AG04450 (cell line): ENCODE measurements around the gene CCDC73. TPM values are rescaled to one million over a fixed set of nuclear protein-coding genes. Genes with fewer than 3 reads are reported as not detected.
"Not testable (repeated sequence)": the region's sequence is repeated elsewhere in the genome, so short reads cannot be mapped to it uniquely, and the experiment has no call there.

Source experiments
- CTCF ChIA-PET: fragments of 300-600, 350-600 bp; formaldehyde crosslinking; extraction: SDS; loops from one replicate; lab custom pipeline; 2022; ENCODE audit warnings: antibody characterized with exemption, inconsistent platforms; lab: Charles Lee
- POLR2A ChIA-PET: fragments of 350-600 bp; formaldehyde crosslinking; extraction: SDS; loops from one replicate; lab custom pipeline; 2021; ENCODE audit warnings: antibody characterized with exemption, inconsistent platforms; lab: Yijun Ruan, JAX
- DNase-seq: peaks from one replicate; pipeline ENCODE4 v3.0.0-alpha.2; 2011; ENCODE audit warnings: low read depth, low spot score
- H3K27ac ChIP-seq: one replicate; pipeline ENCODE4 v1.5.1; 2012; ENCODE audit warnings: low read depth, low read length, control low read depth
- H3K27me3 ChIP-seq: one replicate; pipeline ENCODE4 v1.6.0; 2012; ENCODE audit warnings: low read length; ENCODE audit not compliant: control insufficient read depth, insufficient read depth
- H3K4me3 ChIP-seq: 2 replicates; pipeline ENCODE4 v1.5.1; 2011; ENCODE audit warnings: mild to moderate bottlenecking, low read depth, low read length, control low read depth
- H3K9me3 ChIP-seq: 2 replicates; pipeline ENCODE4 v1.5.1; 2012; ENCODE audit warnings: low read length; ENCODE audit not compliant: control insufficient read depth, insufficient read depth
- CTCF ChIP-seq: IDR thresholded peaks from 2 replicates; pipeline ENCODE4 v1.5.1; 2011; ENCODE audit warnings: low read depth, low read length, control low read depth, inconsistent platforms
- polyA plus RNA-seq: library from polyadenylated mRNA; depleted of rRNA; stranded (reverse); fragments of >200 nt; gene quantifications from 2 replicates; pipeline ENCODE4 v1.2.3, GENCODE V29; 2011

CCDC73 gene
- polyA plus RNA-seq, 1 experiment, result not detected

DNA sequence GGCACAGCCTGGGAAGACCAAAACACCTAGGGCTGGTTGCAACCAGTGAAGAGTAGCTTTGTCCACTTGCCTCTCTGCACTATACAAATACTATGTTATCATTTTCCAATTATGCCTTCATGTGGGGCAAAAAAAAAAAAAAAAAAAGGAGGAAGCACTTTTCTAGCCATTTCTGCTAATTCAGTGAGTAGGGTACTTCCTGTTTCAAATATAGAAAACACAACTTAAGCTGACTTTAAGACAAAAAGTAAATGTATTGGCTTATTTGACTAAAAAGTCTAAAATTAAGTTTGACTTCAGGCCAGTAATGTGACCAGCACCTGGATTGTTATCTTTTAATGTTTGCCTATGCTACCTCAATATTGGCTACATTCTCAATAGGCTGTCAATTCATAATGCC, 15.3 kb downstream of the CCDC73 start:
- no peak overlapping the region for H3K4me3 ChIP-seq
- H3K27ac ChIP-seq, result no peak overlapping the region
- H3K9me3 ChIP-seq, result no peaks in the 10 kb centered on the region
- ChIA-PET CTCF (interaction anchor here (2.5 kb wide), 1 partner anchor 12 kb away, joined by 10 read pairs; no protein-coding TSS in a partner anchor), POLR2A (no interaction called here)
- DNase-seq, result no peak
- H3K27me3 ChIP-seq, result peaks cover 4% of the 10 kb centered on the region
- no peak for TF ChIP-seq CTCF

DNA sequence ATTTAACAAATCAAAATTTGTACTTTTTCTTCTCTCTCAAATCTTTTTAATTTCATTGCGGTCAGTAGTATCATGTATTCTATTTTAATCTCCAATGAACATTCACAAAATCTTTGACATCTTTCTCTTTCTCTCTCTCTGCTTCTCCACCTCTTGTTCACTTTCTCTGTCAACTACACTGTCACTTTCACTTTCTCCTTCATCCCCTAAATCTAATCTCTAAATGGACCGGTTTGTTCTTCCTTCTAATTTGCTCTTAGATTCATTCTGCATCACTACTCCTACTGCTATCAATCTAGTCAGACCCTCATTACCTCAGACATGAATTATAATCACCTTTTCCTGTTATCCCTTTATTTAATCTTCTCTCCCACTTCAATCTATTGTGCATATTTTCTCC, 18.6 kb downstream of the CCDC73 start:
- ChIA-PET POLR2A (no interaction called here), CTCF (interaction anchor here (1.2 kb wide), 1 partner anchor 16 kb away, joined by 9 read pairs; no protein-coding TSS in a partner anchor)
- no peak for TF ChIP-seq CTCF
- no peak overlapping the region for H3K27ac ChIP-seq
- H3K9me3 ChIP-seq, result no peaks in the 10 kb centered on the region
- no peak overlapping the region for H3K4me3 ChIP-seq
- DNase-seq, result no peak
- H3K27me3 ChIP-seq, result no peaks in the 10 kb centered on the region

- H3K27me3 ChIP-seq, result no peaks in the 10 kb centered on the region
- ChIA-PET POLR2A (no interaction called here), CTCF (no interaction called here)
- H3K27ac ChIP-seq, result no peak overlapping the region
- no peak for TF ChIP-seq CTCF
- no peak overlapping the region for H3K4me3 ChIP-seq
- H3K9me3 ChIP-seq, result no peaks in the 10 kb centered on the region
- no peak for DNase-seq
Measured at GRCh38 chr11:32774081-32774480, 20.4 kb downstream of the CCDC73 start.

DNA sequence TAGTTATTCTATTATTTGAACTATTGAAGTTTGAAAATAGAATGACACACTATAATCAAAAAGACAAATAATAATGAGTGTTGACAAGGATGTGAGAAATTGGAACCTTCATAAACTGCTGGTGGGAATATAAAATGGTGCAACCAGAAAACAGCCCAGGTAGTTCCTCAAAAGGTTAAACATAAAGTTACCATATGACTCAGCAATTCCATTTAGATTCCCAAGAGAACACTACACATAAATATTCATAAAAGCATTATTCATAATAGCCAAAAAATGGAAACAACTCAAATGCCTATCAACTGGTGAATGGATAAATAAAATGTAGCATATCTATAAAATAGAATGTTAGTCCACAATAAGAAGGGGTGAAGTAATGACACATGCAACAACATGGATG, 21.7 kb downstream of the CCDC73 start:
- Histone ChIP-seq H3K27ac (no peak overlapping the region), H3K27me3 (no peaks in the 10 kb centered on the region), H3K9me3 (no peaks in the 10 kb centered on the region), H3K4me3 (no peak overlapping the region)
- ChIA-PET CTCF (no interaction called here), POLR2A (no interaction called here)
- TF ChIP-seq CTCF, result no peak
- DNase-seq, result no peak

DNA sequence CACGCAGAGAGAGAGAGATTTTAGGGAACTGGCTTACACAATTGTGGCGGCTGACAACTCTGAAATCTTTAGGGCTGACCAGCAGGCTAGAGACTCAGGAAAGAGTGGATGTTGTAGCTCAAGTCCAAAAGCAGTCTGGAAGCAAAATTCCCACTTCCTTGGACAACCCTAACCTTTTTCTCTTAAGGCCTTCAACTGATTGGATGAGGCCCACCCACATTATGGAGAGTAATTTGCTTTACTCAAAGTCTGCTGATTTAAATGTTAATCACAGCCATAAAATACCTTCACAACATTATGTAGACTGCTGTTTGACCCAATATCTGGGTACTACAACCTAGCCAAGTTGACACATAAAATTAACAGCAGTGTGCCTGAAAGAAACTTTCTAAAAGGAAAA, 32.7 kb downstream of the CCDC73 start:
- H3K4me3 ChIP-seq, POLR2A ChIA-PET, H3K27ac ChIP-seq, H3K9me3 ChIP-seq, DNase-seq, H3K27me3 ChIP-seq: not testable (repeated sequence)
- CTCF ChIA-PET, result interaction anchor here (0.6 kb wide), 1 partner anchor 31 kb away, joined by 3 read pairs; no protein-coding TSS in a partner anchor

GRCh38 chr11:32758291-32758690, 36.2 kb downstream of the CCDC73 start:
- no peak overlapping the region for H3K4me3 ChIP-seq
- TF ChIP-seq CTCF, result no peak
- no peaks in the 10 kb centered on the region; the same call in 1 of the 2 replicates for H3K9me3 ChIP-seq
- no peak overlapping the region for H3K27ac ChIP-seq
- ChIA-PET POLR2A (no interaction called here), CTCF (interaction anchor here (0.6 kb wide), 1 partner anchor 36 kb away, joined by 4 read pairs; the partner anchor contains the start of gene CCDC73)
- no peaks in the 10 kb centered on the region for H3K27me3 ChIP-seq
- DNase-seq, result no peak

DNA sequence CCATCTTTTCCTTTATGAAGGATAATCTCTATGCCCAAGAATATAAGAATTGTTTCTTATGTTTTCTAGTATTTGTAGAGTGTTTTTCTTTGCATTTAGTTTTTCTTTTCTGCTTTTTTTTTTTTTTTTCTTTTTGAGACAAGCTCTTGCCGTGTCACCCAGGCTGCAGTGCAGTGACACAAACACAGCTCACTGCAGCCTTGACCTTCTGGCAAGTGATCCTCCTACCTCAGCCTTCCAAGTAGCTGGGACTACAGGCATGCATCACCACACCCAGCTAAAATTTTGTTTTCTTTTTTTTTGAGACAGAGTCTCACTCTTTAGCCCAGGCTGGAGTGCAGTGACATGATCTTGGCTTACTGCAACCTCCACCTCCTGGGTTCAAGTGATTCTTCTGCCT, 41.3 kb downstream of the CCDC73 start:
- DNase-seq, H3K9me3 ChIP-seq, H3K27ac ChIP-seq, H3K27me3 ChIP-seq, POLR2A ChIA-PET, H3K4me3 ChIP-seq: not testable (repeated sequence)
- CTCF ChIA-PET, result interaction anchor here (1.2 kb wide), 1 partner anchor 40 kb away, joined by 3 read pairs; no protein-coding TSS in a partner anchor
